Karpas-422 (cell line): Measurements from ENCODE around the gene PRSS1. TPM values are rescaled to one million over a fixed set of nuclear protein-coding genes. Genes with fewer than 3 reads are reported as not detected.

Source experiments
- DNase-seq: peaks from one replicate; pipeline ENCODE4 v3.0.0-alpha.2; 2015
- H2AFZ ChIP-seq: fragments of 200-600 bp; sonication (generic); 2 replicates; pipeline ENCODE4 v1.6.1; 2014; ENCODE audit warnings: antibody characterized with exemption, low read length, mixed read lengths
- H3K27ac ChIP-seq: fragments of 200-600 bp; sonication (generic); 2 replicates; pipeline ENCODE4 v1.5.1; 2014; ENCODE audit warnings: mild to moderate bottlenecking, low read length, moderate library complexity
- H3K27me3 ChIP-seq: fragments of 200-600 bp; sonication (generic); 2 replicates; pipeline ENCODE4 v1.6.1; 2014; ENCODE audit warnings: low read length, mixed read lengths
- H3K36me3 ChIP-seq: fragments of 200-600 bp; sonication (generic); 2 replicates; pipeline ENCODE4 v1.6.1; 2014; ENCODE audit warnings: low read length, mixed read lengths; ENCODE audit not compliant: insufficient read depth
- H3K4me1 ChIP-seq: fragments of 200-600 bp; sonication (generic); 2 replicates; pipeline ENCODE4 v1.6.1; 2014; ENCODE audit warnings: mild to moderate bottlenecking, low read length, mixed read lengths
- H3K4me2 ChIP-seq: fragments of 200-600 bp; sonication (generic); 2 replicates; pipeline ENCODE4 v1.6.1; 2014; ENCODE audit warnings: low read length, low read depth, mild to moderate bottlenecking; ENCODE audit not compliant: poor library complexity, severe bottlenecking
- H3K4me3 ChIP-seq: fragments of 200-600 bp; sonication (generic); 2 replicates; pipeline ENCODE4 v1.5.1; 2014; ENCODE audit warnings: mild to moderate bottlenecking, antibody characterized with exemption, low read length, mixed read lengths
- H3K79me2 ChIP-seq: fragments of 200-600 bp; sonication (generic); 2 replicates; pipeline ENCODE4 v1.6.1; 2014; ENCODE audit warnings: mild to moderate bottlenecking, low read length, mixed read lengths
- H3K9ac ChIP-seq: fragments of 200-600 bp; sonication (generic); 2 replicates; pipeline ENCODE4 v1.6.0; 2014; ENCODE audit warnings: low read length
- H3K9me2 ChIP-seq: fragments of 200-600 bp; sonication (generic), shearing (Covaris generic); replicated peaks from 2 replicates; pipeline ENCODE4 v1.6.0; 2014; ENCODE audit warnings: mild to moderate bottlenecking, low read length, moderate library complexity; ENCODE audit not compliant: insufficient read depth
- H3K9me3 ChIP-seq: fragments of 300-700, 200-600 bp; sonication (generic); 2 replicates; pipeline ENCODE4 v1.6.1; 2014; ENCODE audit warnings: low read length, mixed read lengths
- H4K20me1 ChIP-seq: fragments of 200-600 bp; sonication (generic); 2 replicates; pipeline ENCODE4 v1.6.1; 2014; ENCODE audit warnings: mild to moderate bottlenecking, antibody characterized with exemption, low read length, low read depth; ENCODE audit not compliant: insufficient read depth
- total RNA-seq: library from RNA; depleted of rRNA; stranded (reverse); fragments of >200 nt; shearing (Covaris generic); gene quantifications from 2 replicates; pipeline ENCODE4 v1.2.3, GENCODE V29; 2014; ENCODE audit warnings: low replicate concordance

PRSS1 gene
- total RNA-seq, 1 experiment from 2014 or later: not detected

GRCh38 chr7:142788303-142789289, 39.3 kb downstream of the PRSS1 start:
- H3K79me2 ChIP-seq: no peaks in the 10 kb centered on the region
- no peak for DNase-seq
- no peak overlapping the region for H3K4me2 ChIP-seq
- no peak overlapping the region for H2AFZ ChIP-seq
- H3K9me2 ChIP-seq: no peaks in the 10 kb centered on the region
- no peaks in the 10 kb centered on the region for H3K36me3 ChIP-seq
- no peak overlapping the region for H3K9ac ChIP-seq
- no peaks in the 10 kb centered on the region for H3K27me3 ChIP-seq
- no peak overlapping the region for H3K4me3 ChIP-seq
- no peaks in the 10 kb centered on the region for H3K9me3 ChIP-seq
- no peak overlapping the region for H3K27ac ChIP-seq
- H4K20me1 ChIP-seq: no peaks in the 10 kb centered on the region
- no peaks in the 10 kb centered on the region for H3K4me1 ChIP-seq

- H3K9ac ChIP-seq: no peak overlapping the region
- no peaks in the 10 kb centered on the region for H3K79me2 ChIP-seq
- H3K36me3 ChIP-seq: no peaks in the 10 kb centered on the region
- no peak overlapping the region for H3K4me2 ChIP-seq
- no peaks in the 10 kb centered on the region for H3K27me3 ChIP-seq
- no peaks in the 10 kb centered on the region for H3K9me3 ChIP-seq
- no peak overlapping the region for H2AFZ ChIP-seq
- H4K20me1 ChIP-seq: no peaks in the 10 kb centered on the region
- H3K4me3 ChIP-seq: no peak overlapping the region
- no peaks in the 10 kb centered on the region for H3K4me1 ChIP-seq
- H3K27ac ChIP-seq: no peak overlapping the region
- no peak for DNase-seq
- H3K9me2 ChIP-seq: no peaks in the 10 kb centered on the region
These were observed 40.2 kb downstream of the PRSS1 start for GRCh38 chr7:142789441-142789840.

- Histone ChIP-seq H3K4me3 (no peak overlapping the region), H3K9me2 (no peaks in the 10 kb centered on the region), H3K27ac (no peak overlapping the region), H3K4me1 (no peaks in the 10 kb centered on the region), H3K9ac (no peak overlapping the region), H3K4me2 (no peak overlapping the region), H3K9me3 (no peaks in the 10 kb centered on the region), H2AFZ (no peak overlapping the region), H4K20me1 (no peaks in the 10 kb centered on the region), H3K79me2 (no peaks in the 10 kb centered on the region), H3K27me3 (no peaks in the 10 kb centered on the region), H3K36me3 (no peaks in the 10 kb centered on the region)
- DNase-seq: no peak
These were observed 40.8 kb downstream of the PRSS1 start for GRCh38 chr7:142790056-142790455.

GRCh38 chr7:142790555-142790954, 41.3 kb downstream of the PRSS1 start:
- Histone ChIP-seq H3K4me2 (no peak overlapping the region), H3K9me3 (no peaks in the 10 kb centered on the region), H3K27me3 (no peaks in the 10 kb centered on the region), H4K20me1 (no peaks in the 10 kb centered on the region), H3K9ac (no peak overlapping the region), H3K79me2 (no peaks in the 10 kb centered on the region), H3K9me2 (no peaks in the 10 kb centered on the region), H2AFZ (no peak overlapping the region), H3K36me3 (no peaks in the 10 kb centered on the region), H3K4me1 (no peaks in the 10 kb centered on the region), H3K27ac (no peak overlapping the region), H3K4me3 (no peak overlapping the region)
- DNase-seq: no peak

GRCh38 chr7:142791502-142791901, 42.2 kb downstream of the PRSS1 start:
- Histone ChIP-seq H3K4me3 (no peak overlapping the region), H3K36me3 (no peaks in the 10 kb centered on the region), H3K9ac (no peak overlapping the region), H3K4me1 (no peaks in the 10 kb centered on the region), H3K27me3 (no peaks in the 10 kb centered on the region), H3K4me2 (no peak overlapping the region), H3K9me2 (no peaks in the 10 kb centered on the region), H3K79me2 (no peaks in the 10 kb centered on the region), H2AFZ (no peak overlapping the region), H3K9me3 (no peaks in the 10 kb centered on the region), H3K27ac (no peak overlapping the region), H4K20me1 (no peaks in the 10 kb centered on the region)
- DNase-seq: no peak

GRCh38 chr7:142792129-142792528, 42.9 kb downstream of the PRSS1 start:
- no peak for DNase-seq
- H3K36me3 ChIP-seq: no peaks in the 10 kb centered on the region
- H4K20me1 ChIP-seq: no peaks in the 10 kb centered on the region
- H3K4me1 ChIP-seq: no peaks in the 10 kb centered on the region
- H3K4me3 ChIP-seq: no peak overlapping the region
- no peak overlapping the region for H3K4me2 ChIP-seq
- no peaks in the 10 kb centered on the region for H3K9me2 ChIP-seq
- no peaks in the 10 kb centered on the region for H3K9me3 ChIP-seq
- H2AFZ ChIP-seq: no peak overlapping the region
- H3K27me3 ChIP-seq: no peaks in the 10 kb centered on the region
- no peak overlapping the region for H3K27ac ChIP-seq
- no peak overlapping the region for H3K9ac ChIP-seq
- H3K79me2 ChIP-seq: no peaks in the 10 kb centered on the region

GRCh38 chr7:142792593-142792992, 43.3 kb downstream of the PRSS1 start:
- no peaks in the 10 kb centered on the region for H3K36me3 ChIP-seq
- H3K27me3 ChIP-seq: no peaks in the 10 kb centered on the region
- no peak overlapping the region for H3K27ac ChIP-seq
- H3K79me2 ChIP-seq: no peaks in the 10 kb centered on the region
- H3K4me1 ChIP-seq: no peaks in the 10 kb centered on the region
- H3K9ac ChIP-seq: no peak overlapping the region
- H4K20me1 ChIP-seq: no peaks in the 10 kb centered on the region
- H3K9me2 ChIP-seq: no peaks in the 10 kb centered on the region
- H3K4me2 ChIP-seq: no peak overlapping the region
- H3K4me3 ChIP-seq: no peak overlapping the region
- H2AFZ ChIP-seq: no peak overlapping the region
- no peak for DNase-seq
- H3K9me3 ChIP-seq: no peaks in the 10 kb centered on the region

- Histone ChIP-seq H2AFZ (no peak overlapping the region), H3K79me2 (no peaks in the 10 kb centered on the region), H3K9ac (no peak overlapping the region), H3K4me1 (no peaks in the 10 kb centered on the region), H3K27me3 (no peaks in the 10 kb centered on the region), H3K4me3 (no peak overlapping the region), H3K9me3 (no peaks in the 10 kb centered on the region), H3K9me2 (no peaks in the 10 kb centered on the region), H4K20me1 (no peaks in the 10 kb centered on the region), H3K36me3 (no peaks in the 10 kb centered on the region), H3K27ac (no peak overlapping the region), H3K4me2 (no peak overlapping the region)
- no peak for DNase-seq
These were observed 43.9 kb downstream of the PRSS1 start for GRCh38 chr7:142793156-142793555.
